ENCODE results near the gene SYNDIG1. TPM values are rescaled to one million over a fixed set of nuclear protein-coding genes. Genes with fewer than 3 reads are reported as not detected.

The SYNDIG1 gene
- total RNA-seq, 1 donor = not detected

- DNase-seq (ENCODE audit: low read depth) = no peak
- no peak for TF ChIP-seq CTCF (IDR thresholded peaks at IDR 0.05; ENCODE audit: insufficient read depth, low read depth, low read length)
- no peak overlapping the region for H3K4me3 ChIP-seq (ENCODE audit: low read depth, low read length)
Measured at GRCh38 chr20:24529369-24529719, 59.9 kb downstream of the SYNDIG1 start.

GRCh38 chr20:24530131-24530680 is 60.8 kb downstream of the SYNDIG1 start:
- no peak for DNase-seq (ENCODE audit: low read depth)
- no peak overlapping the region for H3K4me3 ChIP-seq (ENCODE audit: low read depth, low read length)
- no peak for TF ChIP-seq CTCF (IDR thresholded peaks at IDR 0.05; ENCODE audit: insufficient read depth, low read depth, low read length)

DNA sequence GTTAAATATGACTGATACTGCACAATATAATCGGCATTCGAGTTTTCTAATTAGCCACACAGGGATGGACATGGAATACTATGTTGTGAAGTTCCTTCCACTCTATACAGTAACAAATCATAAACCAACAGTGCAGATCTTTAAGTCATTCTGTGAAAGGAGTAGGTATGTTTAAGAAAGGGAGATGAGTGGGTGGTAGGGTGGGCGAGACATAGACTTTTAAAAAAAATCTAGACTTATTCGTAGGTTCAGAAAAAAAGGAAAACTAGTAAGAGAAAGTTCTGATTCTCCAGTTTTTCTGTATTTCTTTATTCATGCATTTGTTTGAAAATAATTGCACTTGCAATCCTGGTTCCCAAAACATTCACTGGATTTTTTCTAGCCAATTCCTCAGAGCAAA is 61.8 kb downstream of the SYNDIG1 start:
- H3K4me3 ChIP-seq (ENCODE audit: low read depth, low read length) = no peak overlapping the region
- no peak for TF ChIP-seq CTCF (IDR thresholded peaks at IDR 0.05; ENCODE audit: insufficient read depth, low read depth, low read length)
- no peak for DNase-seq (ENCODE audit: low read depth)

DNA sequence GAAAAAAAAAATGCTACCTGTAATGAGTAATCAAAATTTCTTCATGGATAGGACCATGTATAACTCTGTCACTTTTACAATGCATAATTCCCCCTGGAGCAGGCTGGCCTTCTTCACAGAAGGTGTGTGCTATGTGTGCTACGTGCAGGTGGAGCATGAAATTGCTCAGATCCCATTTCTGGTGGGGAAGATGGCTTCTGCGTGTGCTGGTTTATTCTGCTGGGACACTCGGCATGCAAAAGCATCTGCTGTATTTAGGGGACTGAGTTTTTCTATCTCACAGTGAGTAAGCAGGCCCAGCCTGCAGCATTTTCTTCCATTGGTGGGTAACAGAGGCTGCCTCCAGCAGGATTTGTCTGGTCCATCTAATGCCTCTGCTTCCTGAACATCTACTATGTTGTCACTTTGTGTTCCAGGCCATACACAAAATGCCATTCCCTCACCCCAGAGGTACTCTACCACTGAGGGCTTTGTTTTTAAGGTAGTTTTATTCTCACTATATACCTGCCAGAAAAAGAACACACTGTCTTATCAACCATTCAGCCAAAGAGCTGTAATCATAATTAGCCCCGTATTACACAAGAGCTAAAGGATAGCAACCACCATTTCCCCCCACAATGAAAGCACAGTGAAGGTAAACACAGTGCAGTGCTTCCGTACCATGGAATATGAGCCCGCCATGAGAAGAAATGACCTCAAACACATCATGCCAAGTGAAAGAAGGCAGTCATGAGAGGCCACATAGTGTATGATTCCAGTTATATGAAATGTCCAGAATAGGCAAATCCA is 62.4 kb downstream of the SYNDIG1 start:
- DNase-seq (ENCODE audit: low read depth) = no peak
- no peak for TF ChIP-seq CTCF (IDR thresholded peaks at IDR 0.05; ENCODE audit: insufficient read depth, low read depth, low read length)
- H3K4me3 ChIP-seq (ENCODE audit: low read depth, low read length) = no peak overlapping the region

DNA sequence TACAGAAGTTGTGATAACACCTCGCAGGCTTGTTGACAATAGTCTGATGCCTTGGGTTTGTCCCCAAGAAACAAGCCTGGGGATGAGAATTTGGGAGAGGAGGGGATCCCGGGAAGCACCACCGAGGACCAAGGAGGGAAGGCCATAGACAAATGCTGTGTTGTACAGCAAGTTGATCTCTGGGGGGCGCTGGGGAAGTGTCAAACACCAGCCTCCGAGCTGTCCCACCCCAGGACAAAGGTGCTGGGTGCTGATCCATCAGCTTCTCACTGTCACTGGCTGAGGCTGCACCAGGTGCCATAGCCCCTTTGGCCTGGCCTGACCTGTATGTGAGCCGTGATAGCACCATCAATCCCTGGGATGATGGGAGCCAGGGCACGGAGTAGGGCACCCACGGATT is 64.0 kb downstream of the SYNDIG1 start:
- no peak for DNase-seq (ENCODE audit: low read depth)
- no peak overlapping the region for H3K4me3 ChIP-seq (ENCODE audit: low read depth, low read length)
- no peak for TF ChIP-seq CTCF (IDR thresholded peaks at IDR 0.05; ENCODE audit: insufficient read depth, low read depth, low read length)

DNA sequence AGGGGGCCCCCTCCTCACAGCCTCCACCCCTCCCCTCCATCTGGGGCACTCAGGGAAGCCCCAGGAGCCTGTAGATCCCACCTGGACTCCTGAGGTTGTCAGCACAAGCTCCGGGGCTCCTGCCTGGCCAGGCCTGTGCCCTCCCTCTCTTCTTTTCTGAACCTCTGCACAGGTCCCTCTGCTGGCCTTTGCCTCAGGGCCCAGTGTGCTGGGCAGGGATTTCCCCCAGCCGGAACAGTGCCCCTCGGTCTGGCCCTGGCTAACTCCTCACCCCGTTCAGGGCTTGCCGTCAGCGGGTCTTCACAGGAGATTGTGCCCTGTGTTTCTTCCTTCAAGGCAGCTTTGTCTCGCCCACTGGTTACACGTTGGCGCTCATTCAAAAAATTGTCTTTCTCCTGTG is 64.9 kb downstream of the SYNDIG1 start:
- TF ChIP-seq CTCF (IDR thresholded peaks at IDR 0.05; ENCODE audit: insufficient read depth, low read depth, low read length) = no peak
- H3K4me3 ChIP-seq (ENCODE audit: low read depth, low read length) = no peak overlapping the region
- no peak for DNase-seq (ENCODE audit: low read depth)

Measured in fibroblast of villous mesenchyme (primary cell).